Measurements from ENCODE around the gene MAP4.
"Not testable (repeated sequence)": the region's sequence is repeated elsewhere in the genome, so short reads cannot be mapped to it uniquely, and the experiment has no call there.

MAP4 gene

GRCh38 chr3:47846186-47846879 is 169.9 kb downstream of the MAP4 start:
- DNase-seq (ENCODE audit: low read depth in 3 of 3): no peak

- no peak for DNase-seq (ENCODE audit: low read depth in 3 of 3)
Observed at GRCh38 chr3:47841786-47842349, 174.3 kb downstream of the MAP4 start.

GRCh38 chr3:47838503-47838902 is 177.7 kb downstream of the MAP4 start:
- no peak for DNase-seq (ENCODE audit: low read depth in 3 of 3)

- no peak for DNase-seq (ENCODE audit: low read depth in 3 of 3)
Observed at GRCh38 chr3:47836986-47837385, 179.2 kb downstream of the MAP4 start.

GRCh38 chr3:47829482-47829881 is 186.7 kb downstream of the MAP4 start:
- not testable (repeated sequence) for DNase-seq (ENCODE audit: low read depth in 3 of 3)

- DNase-seq (ENCODE audit: low read depth in 3 of 3): no peak
Observed at GRCh38 chr3:47825590-47825989, 190.6 kb downstream of the MAP4 start.

- DNase-seq (ENCODE audit: low read depth in 3 of 3): peak; percentile 51 to 72 (median 71)
Observed at GRCh38 chr3:47824541-47825473, 191.4 kb downstream of the MAP4 start.

- no peak for DNase-seq (ENCODE audit: low read depth in 3 of 3)
Observed at GRCh38 chr3:47817609-47818008, 198.6 kb downstream of the MAP4 start.

GRCh38 chr3:47813551-47814177 is 202.6 kb downstream of the MAP4 start:
- DNase-seq (ENCODE audit: low read depth in 3 of 3): no peak

GRCh38 chr3:47804577-47804976 is 211.6 kb downstream of the MAP4 start:
- DNase-seq (ENCODE audit: low read depth in 3 of 3): no peak

- DNase-seq (ENCODE audit: low read depth in 3 of 3): no peak
Observed at GRCh38 chr3:47803480-47804025, 212.7 kb downstream of the MAP4 start.

- peak; percentile 72 to 84 (median 73) for DNase-seq (ENCODE audit: low read depth in 3 of 3)
Observed at GRCh38 chr3:47802734-47803479, 213.3 kb downstream of the MAP4 start, which contains the start of gene DHX30. Gene DHX30 (plus strand): TSS chr3:47803138. CDS start chr3:47810684, 7,546 bp downstream.
